CD4-positive, alpha-beta memory T cell (primary cell): ENCODE results near the gene XRN2. TPM values are rescaled to one million over a fixed set of nuclear protein-coding genes. Genes with fewer than 3 reads are reported as not detected.

ENCODE experiments used
- CTCF ChIA-PET: fragments of 350-600 bp; sonication (Branson Sonifier 250); formaldehyde crosslinking; loops from one replicate; lab custom pipeline; 2021; ENCODE audit warnings: inconsistent platforms; ENCODE audit not compliant: partially characterized antibody; lab: Charles Lee
- POLR2A ChIA-PET: fragments of 350-600 bp; sonication (Branson Sonifier 250); formaldehyde crosslinking; loops from one replicate; lab custom pipeline; 2021; ENCODE audit not compliant: partially characterized antibody; lab: Charles Lee
- DNase-seq, 5 donors: peaks; one replicate each; pipeline versions ENCODE4 v3.0.0 to v3.0.0-alpha.2; 2020 to 2022; ENCODE audit warnings: mixed read lengths in 1 of 5
- H3K27ac ChIP-seq: one replicate; pipeline ENCODE4 v1.7.0; 2013; ENCODE audit warnings: low read depth, low read length
- H3K27me3 ChIP-seq: 2 replicates; pipeline ENCODE4 v1.7.0; 2013; ENCODE audit warnings: mild to moderate bottlenecking, low read length, moderate library complexity; ENCODE audit not compliant: insufficient read depth
- H3K36me3 ChIP-seq: 2 replicates; pipeline ENCODE4 v1.7.0; 2013; ENCODE audit warnings: mild to moderate bottlenecking, low read length, moderate library complexity; ENCODE audit not compliant: insufficient read depth
- H3K4me1 ChIP-seq: 2 replicates; pipeline ENCODE4 v1.7.0; 2013; ENCODE audit warnings: mild to moderate bottlenecking, low read length, moderate library complexity; ENCODE audit not compliant: insufficient read depth
- H3K4me3 ChIP-seq, 2 donors: one replicate each; pipeline ENCODE4 v1.7.0; 2013; ENCODE audit warnings: low read length in 2 of 2, mild to moderate bottlenecking in 1 of 2
- H3K9me3 ChIP-seq, 2 donors: one replicate each; pipeline ENCODE4 v1.7.0; 2013; ENCODE audit warnings: low read length in 2 of 2, control low read depth in 1 of 2; ENCODE audit not compliant: control insufficient read depth in 1 of 2
- H3K27ac Mint-ChIP-seq, 7 donors: one replicate each; pipeline ENCODE4 v1.8.0; 2020 to 2021; ENCODE audit warnings: mixed read lengths in 7 of 7, mild to moderate bottlenecking in 6 of 7, inconsistent platforms in 3 of 7, moderate library complexity in 3 of 7
- H3K27me3 Mint-ChIP-seq, 2 donors: one replicate each; pipeline ENCODE4 v1.8.0; 2020 to 2021; ENCODE audit warnings: mixed read lengths in 2 of 2
- H3K36me3 Mint-ChIP-seq, 2 donors: one replicate each; pipeline ENCODE4 v1.8.0; 2020 to 2021; ENCODE audit warnings: mixed read lengths in 2 of 2, inconsistent platforms in 1 of 2, mild to moderate bottlenecking in 1 of 2
- H3K4me1 Mint-ChIP-seq, 4 donors: one replicate each; pipeline ENCODE4 v1.8.0; 2020 to 2021; ENCODE audit warnings: mixed read lengths in 4 of 4, mild to moderate bottlenecking in 1 of 4
- H3K4me3 Mint-ChIP-seq, 8 donors: one replicate each; pipeline ENCODE4 v1.8.0; 2020 to 2021; ENCODE audit warnings: mixed read lengths in 8 of 8, mild to moderate bottlenecking in 7 of 8, moderate library complexity in 6 of 8, inconsistent platforms in 3 of 8
- H3K9me3 Mint-ChIP-seq, 8 donors: one replicate each; pipeline ENCODE4 v1.8.0; 2020 to 2021; ENCODE audit warnings: mixed read lengths in 8 of 8, mild to moderate bottlenecking in 5 of 8, inconsistent platforms in 3 of 8, moderate library complexity in 1 of 8
- intact Hi-C: fragments of 100-400 bp; cut with micrococcal nuclease; formaldehyde crosslinking; loops from one replicate; pipeline ENCODE4 v1.15.1; 2023
- polyA plus RNA-seq, 2 donors: library from polyadenylated mRNA; unstranded; fragments of 300-500 nt; fragmentation: Illumina TruSeq; gene quantifications; one replicate each; pipeline ENCODE4 v1.2.3, GENCODE V29; 2021
- total RNA-seq, 2 experiments: library from RNA; stranded (reverse); gene quantifications; one replicate each; pipeline ENCODE4 v1.2.3, GENCODE V29; 2021

Gene XRN2
- total and polyA plus RNA-seq, 4 experiments from 2014 or later: 52.8 to 80.3 (median 64.6) TPM

GRCh38 chr20:21312813-21313474, 9.8 kb downstream of the XRN2 start:
- DNase-seq: no peak
- H3K27me3 ChIP-seq: no peaks in the 10 kb centered on the region
- H3K9me3 ChIP-seq: no peaks in the 10 kb centered on the region
- Mint-ChIP-seq H3K27ac (peak overlapping the region in 1 of 7 donors; percentile 48), H3K9me3 (no peaks in the 10 kb centered on the region), H3K36me3 (peaks cover 27% of the 10 kb centered on the region in 2 donors), H3K27me3 (no peaks in the 10 kb centered on the region), H3K4me3 (peak overlapping the region in 5 of 8 donors; percentile 9 to 30 (median 16)), H3K4me1 (peaks cover 73 to 96% (median 85%) of the 10 kb centered on the region in 4 donors)
- H3K4me3 ChIP-seq: no peak overlapping the region
- H3K27ac ChIP-seq: no peak overlapping the region
- peaks cover 4% of the 10 kb centered on the region for H3K36me3 ChIP-seq
- ChIA-PET POLR2A (interaction anchor here (1.5 kb wide), 1 partner anchor 10 kb away, joined by 4 read pairs; the partner anchor contains the start of gene XRN2), CTCF (interaction anchor here (0.7 to 1.5 kb wide), 4 partner anchors 8 to 77 kb away, joined by 3 to 4 read pairs (median 3); partner anchors contain the start of gene XRN2)
- intact Hi-C loops: no loop called here
- H3K4me1 ChIP-seq: peaks cover 96% of the 10 kb centered on the region

- no peak for DNase-seq
- no peaks in the 10 kb centered on the region for H3K27me3 ChIP-seq
- H3K4me3 Mint-ChIP-seq: peak overlapping the region in 4 of 8 donors; percentile 2 to 27 (median 10)
- peaks cover 14% of the 10 kb centered on the region in 2 donors for H3K36me3 Mint-ChIP-seq
- H3K36me3 ChIP-seq: no peaks in the 10 kb centered on the region
- H3K4me3 ChIP-seq: no peak overlapping the region
- ChIA-PET POLR2A (interaction anchor here (2.4 kb wide), 1 partner anchor 12 kb away, joined by 8 read pairs; the partner anchor contains the start of gene XRN2), CTCF (interaction anchor here (0.7 kb wide), 1 partner anchor 10 kb away, joined by 3 read pairs; no protein-coding TSS in a partner anchor)
- no peak overlapping the region for H3K27ac ChIP-seq
- intact Hi-C loops: no loop called here
- H3K27me3 Mint-ChIP-seq: no peaks in the 10 kb centered on the region
- peak overlapping the region in 2 of 7 donors; percentile 16 to 53 for H3K27ac Mint-ChIP-seq
- H3K9me3 Mint-ChIP-seq: peaks cover 0 to 11% (median 3%) of the 10 kb centered on the region in 8 donors
- no peaks in the 10 kb centered on the region for H3K9me3 ChIP-seq
- peaks cover 64 to 88% (median 77%) of the 10 kb centered on the region in 4 donors for H3K4me1 Mint-ChIP-seq
- peaks cover 86% of the 10 kb centered on the region for H3K4me1 ChIP-seq
Measured at GRCh38 chr20:21315138-21315537, 12.0 kb downstream of the XRN2 start.

GRCh38 chr20:21322083-21322710, 19.1 kb downstream of the XRN2 start:
- peaks cover 0 to 27% (median 9%) of the 10 kb centered on the region in 8 donors for H3K9me3 Mint-ChIP-seq
- ChIA-PET CTCF (no interaction called here), POLR2A (no interaction called here)
- peaks cover 62% of the 10 kb centered on the region for H3K4me1 ChIP-seq
- no peak overlapping the region for H3K27ac ChIP-seq
- no peaks in the 10 kb centered on the region for H3K36me3 ChIP-seq
- peaks cover 62 to 81% (median 64%) of the 10 kb centered on the region in 4 donors for H3K4me1 Mint-ChIP-seq
- H3K27me3 ChIP-seq: no peaks in the 10 kb centered on the region
- H3K9me3 ChIP-seq: peaks cover 0 to 4% of the 10 kb centered on the region in 2 donors
- no peaks in the 10 kb centered on the region for H3K27me3 Mint-ChIP-seq
- no peak overlapping the region for H3K4me3 ChIP-seq
- no peak overlapping the region for H3K27ac Mint-ChIP-seq
- intact Hi-C loops: no loop called here
- DNase-seq: no peak
- no peak overlapping the region for H3K4me3 Mint-ChIP-seq
- peaks cover 18 to 36% of the 10 kb centered on the region in 2 donors for H3K36me3 Mint-ChIP-seq

GRCh38 chr20:21322921-21323331, 19.8 kb downstream of the XRN2 start:
- peaks cover 0 to 4% of the 10 kb centered on the region in 2 donors for H3K9me3 ChIP-seq
- H3K36me3 ChIP-seq: no peaks in the 10 kb centered on the region
- Mint-ChIP-seq H3K9me3 (peaks cover 0 to 27% (median 9%) of the 10 kb centered on the region in 8 donors), H3K4me1 (peaks cover 54 to 76% (median 58%) of the 10 kb centered on the region in 4 donors), H3K4me3 (peak overlapping the region in 7 of 8 donors; percentile 0 to 68 (median 11)), H3K27ac (peak overlapping the region in 1 of 7 donors; percentile 13), H3K27me3 (no peaks in the 10 kb centered on the region), H3K36me3 (peaks cover 19 to 37% of the 10 kb centered on the region in 2 donors)
- H3K4me1 ChIP-seq: peaks cover 57% of the 10 kb centered on the region
- H3K4me3 ChIP-seq: no peak overlapping the region
- ChIA-PET POLR2A (interaction anchor here (0.9 kb wide), 1 partner anchor 20 kb away, joined by 4 read pairs; the partner anchor contains the start of gene XRN2), CTCF (no interaction called here)
- intact Hi-C loops: no loop called here
- no peak for DNase-seq
- no peak overlapping the region for H3K27ac ChIP-seq
- no peaks in the 10 kb centered on the region for H3K27me3 ChIP-seq

GRCh38 chr20:21323640-21324039, 20.5 kb downstream of the XRN2 start:
- Histone ChIP-seq H3K27ac (no peak overlapping the region), H3K27me3 (no peaks in the 10 kb centered on the region), H3K4me1 (peaks cover 52% of the 10 kb centered on the region), H3K36me3 (peaks cover 7% of the 10 kb centered on the region), H3K9me3 (peaks cover 0 to 4% of the 10 kb centered on the region in 2 donors), H3K4me3 (no peak overlapping the region)
- Mint-ChIP-seq H3K36me3 (peaks cover 25 to 43% of the 10 kb centered on the region in 2 donors), H3K4me3 (peak overlapping the region in 3 of 8 donors; percentile 6 to 68 (median 67)), H3K27ac (peak overlapping the region in 2 of 7 donors; percentile 4 to 51), H3K4me1 (peaks cover 52 to 75% (median 57%) of the 10 kb centered on the region in 4 donors), H3K9me3 (peaks cover 0 to 26% (median 9%) of the 10 kb centered on the region in 8 donors), H3K27me3 (no peaks in the 10 kb centered on the region)
- POLR2A ChIA-PET: interaction anchor here (0.8 to 0.9 kb wide), 2 partner anchors 20 kb away, joined by 3 to 4 read pairs; partner anchors contain the start of gene XRN2
- CTCF ChIA-PET: interaction anchor here (0.9 kb wide), 1 partner anchor 11 kb away, joined by 3 read pairs; no protein-coding TSS in a partner anchor
- no peak for DNase-seq
- intact Hi-C loops: no loop called here

- peaks cover 27 to 42% of the 10 kb centered on the region in 2 donors for H3K36me3 Mint-ChIP-seq
- intact Hi-C loops: no loop called here
- peaks cover 0 to 4% of the 10 kb centered on the region in 2 donors for H3K9me3 ChIP-seq
- ChIA-PET POLR2A (interaction anchor here (0.8 kb wide), 1 partner anchor 20 kb away, joined by 3 read pairs; no protein-coding TSS in a partner anchor), CTCF (interaction anchor here (0.9 kb wide), 3 partner anchors 10 to 223 kb away, joined by 3 read pairs; no protein-coding TSS in a partner anchor)
- no peaks in the 10 kb centered on the region for H3K27me3 Mint-ChIP-seq
- DNase-seq: no peak
- H3K4me1 Mint-ChIP-seq: peaks cover 50 to 71% (median 52%) of the 10 kb centered on the region in 4 donors
- H3K4me1 ChIP-seq: peaks cover 47% of the 10 kb centered on the region
- no peak overlapping the region for H3K27ac ChIP-seq
- H3K27ac Mint-ChIP-seq: peak overlapping the region in 4 of 7 donors; percentile 4 to 59 (median 26)
- H3K9me3 Mint-ChIP-seq: peaks cover 0 to 21% (median 8%) of the 10 kb centered on the region in 8 donors
- H3K27me3 ChIP-seq: no peaks in the 10 kb centered on the region
- H3K36me3 ChIP-seq: peaks cover 12% of the 10 kb centered on the region
- H3K4me3 ChIP-seq: no peak overlapping the region
- H3K4me3 Mint-ChIP-seq: peak overlapping the region in 7 of 8 donors; percentile 4 to 68 (median 63)
Measured at GRCh38 chr20:21324126-21324525, 21.0 kb downstream of the XRN2 start.
